Coronary artery (tissue), 2 donors: ENCODE measurements around the gene IGF2R.

ENCODE experiments used
- DNase-seq: peaks from one replicate; pipeline ENCODE4 v3.0.0-alpha.2; 2017; ENCODE audit warnings: low spot score
- H3K27ac ChIP-seq, 2 donors: fragments of 200-600 bp; sonication (generic); one replicate each; pipeline ENCODE4 v1.5.1; 2016 to 2019
- H3K4me3 ChIP-seq: fragments of 200-600 bp; sonication (generic); 2 replicates; pipeline ENCODE4 v1.5.1; 2016; ENCODE audit warnings: mild to moderate bottlenecking, moderate library complexity
- TF ChIP-seq, protein P1 (sequence below): fragments of 200-600 bp; sonication (generic); IDR thresholded peaks from one replicate; pipeline ENCODE4 v1.5.1; 2019; ENCODE audit warnings: antibody characterized with exemption

IGF2R gene

DNA sequence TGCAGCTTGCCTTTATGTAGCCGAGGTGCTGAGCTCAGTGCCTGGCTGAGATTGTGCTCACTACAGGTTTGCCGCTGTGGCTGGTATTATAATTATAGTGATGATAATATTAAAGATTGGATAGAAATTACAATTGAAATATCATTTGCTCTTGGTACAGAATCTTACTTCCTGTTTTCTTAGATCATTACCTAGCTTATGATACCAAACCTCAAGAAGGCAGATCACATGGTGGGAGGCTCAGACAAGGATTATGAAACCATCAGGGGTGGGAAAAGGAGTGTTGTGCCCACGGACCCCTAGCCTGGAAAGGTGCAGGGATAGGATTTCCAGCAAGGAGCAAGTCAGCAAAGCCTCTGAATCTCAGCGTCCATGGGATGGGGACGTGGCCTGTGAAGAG, 70.6 kb downstream of the IGF2R start:
- H3K27ac ChIP-seq: no peak overlapping the region
- H3K4me3 ChIP-seq: no peak overlapping the region
- no peak for DNase-seq
- TF ChIP-seq, protein P1, sequence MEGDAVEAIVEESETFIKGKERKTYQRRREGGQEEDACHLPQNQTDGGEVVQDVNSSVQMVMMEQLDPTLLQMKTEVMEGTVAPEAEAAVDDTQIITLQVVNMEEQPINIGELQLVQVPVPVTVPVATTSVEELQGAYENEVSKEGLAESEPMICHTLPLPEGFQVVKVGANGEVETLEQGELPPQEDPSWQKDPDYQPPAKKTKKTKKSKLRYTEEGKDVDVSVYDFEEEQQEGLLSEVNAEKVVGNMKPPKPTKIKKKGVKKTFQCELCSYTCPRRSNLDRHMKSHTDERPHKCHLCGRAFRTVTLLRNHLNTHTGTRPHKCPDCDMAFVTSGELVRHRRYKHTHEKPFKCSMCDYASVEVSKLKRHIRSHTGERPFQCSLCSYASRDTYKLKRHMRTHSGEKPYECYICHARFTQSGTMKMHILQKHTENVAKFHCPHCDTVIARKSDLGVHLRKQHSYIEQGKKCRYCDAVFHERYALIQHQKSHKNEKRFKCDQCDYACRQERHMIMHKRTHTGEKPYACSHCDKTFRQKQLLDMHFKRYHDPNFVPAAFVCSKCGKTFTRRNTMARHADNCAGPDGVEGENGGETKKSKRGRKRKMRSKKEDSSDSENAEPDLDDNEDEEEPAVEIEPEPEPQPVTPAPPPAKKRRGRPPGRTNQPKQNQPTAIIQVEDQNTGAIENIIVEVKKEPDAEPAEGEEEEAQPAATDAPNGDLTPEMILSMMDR: no peak

DNA sequence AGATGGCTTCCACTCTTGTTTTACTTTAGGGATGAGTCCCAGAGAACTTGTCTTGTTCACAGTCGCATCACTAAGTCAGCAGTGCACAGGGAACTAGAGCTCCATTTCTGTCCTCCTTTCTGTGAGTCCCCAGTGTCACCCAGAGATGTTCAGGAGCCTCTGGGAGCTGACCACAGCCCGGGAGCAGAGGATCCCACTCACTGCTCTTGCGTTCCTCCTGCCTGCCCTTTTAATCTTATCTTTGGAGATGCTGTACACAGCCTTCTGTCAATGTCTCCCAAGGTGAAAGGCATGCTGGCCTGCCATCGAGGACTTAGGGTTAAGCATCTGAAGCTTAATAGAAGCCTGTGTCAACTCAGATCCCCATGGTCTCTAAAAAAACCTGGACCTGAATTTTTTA, 71.2 kb downstream of the IGF2R start:
- no peak for DNase-seq
- TF ChIP-seq, protein P1: no peak
- H3K4me3 ChIP-seq: no peak overlapping the region
- no peak overlapping the region for H3K27ac ChIP-seq

DNA sequence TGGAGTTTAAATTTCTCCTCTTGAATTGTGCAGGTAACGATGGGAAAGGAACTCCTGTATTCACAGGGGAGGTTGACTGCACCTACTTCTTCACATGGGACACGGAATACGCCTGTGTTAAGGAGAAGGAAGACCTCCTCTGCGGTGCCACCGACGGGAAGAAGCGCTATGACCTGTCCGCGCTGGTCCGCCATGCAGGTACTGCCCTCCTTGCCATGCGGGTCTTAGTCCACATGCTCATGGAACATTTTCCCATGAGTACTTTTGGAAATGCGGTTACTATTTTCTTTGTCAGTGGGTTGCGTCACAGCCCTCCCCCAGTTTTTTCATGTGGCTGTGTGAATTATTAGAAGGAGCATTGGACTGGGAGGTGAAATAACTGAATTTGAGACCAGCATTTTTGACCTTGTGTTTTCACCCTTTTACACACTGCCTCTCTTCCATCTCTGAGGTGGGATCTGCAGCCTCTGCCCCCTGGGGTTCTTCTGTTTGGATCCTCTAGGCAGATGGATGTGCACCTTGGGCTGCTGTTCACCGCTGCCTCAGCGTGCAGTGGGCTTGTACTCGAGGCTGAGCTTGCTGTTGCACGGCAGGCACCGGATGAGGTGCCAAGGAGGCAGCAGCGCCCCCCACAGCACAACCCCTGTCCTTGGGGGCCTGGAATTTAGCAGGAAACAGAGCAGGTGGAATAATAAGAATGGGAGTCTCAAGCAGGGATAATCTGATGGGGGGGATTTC, 71.8 kb downstream of the IGF2R start:
- DNase-seq: no peak
- Histone ChIP-seq H3K27ac (peak overlapping the region in 1 of 2 donors; percentile 83), H3K4me3 (no peak overlapping the region)
- TF ChIP-seq, protein P1: no peak

DNA sequence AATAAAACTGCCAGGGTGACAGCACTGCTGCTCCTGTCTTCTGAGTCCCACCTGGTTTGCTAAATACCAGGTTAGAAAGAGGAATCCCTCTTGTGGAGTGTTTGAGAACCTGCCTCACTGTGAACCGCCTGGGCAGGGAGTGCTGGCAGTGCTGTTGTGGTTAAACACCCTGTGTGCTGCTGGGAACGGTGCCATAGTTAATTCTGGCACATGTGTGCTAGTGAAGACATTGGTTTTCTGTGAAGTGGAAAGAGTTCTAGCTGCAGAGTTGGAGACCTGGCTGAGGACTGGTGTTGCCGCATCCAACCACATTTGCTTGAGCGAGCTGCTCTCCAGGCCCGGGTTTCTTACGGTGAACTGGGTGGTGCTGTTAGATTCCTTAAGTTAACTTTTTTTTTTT, 72.7 kb downstream of the IGF2R start:
- no peak for DNase-seq
- peak overlapping the region; percentile 73 to 83 for H3K27ac ChIP-seq
- TF ChIP-seq, protein P1: no peak

DNA sequence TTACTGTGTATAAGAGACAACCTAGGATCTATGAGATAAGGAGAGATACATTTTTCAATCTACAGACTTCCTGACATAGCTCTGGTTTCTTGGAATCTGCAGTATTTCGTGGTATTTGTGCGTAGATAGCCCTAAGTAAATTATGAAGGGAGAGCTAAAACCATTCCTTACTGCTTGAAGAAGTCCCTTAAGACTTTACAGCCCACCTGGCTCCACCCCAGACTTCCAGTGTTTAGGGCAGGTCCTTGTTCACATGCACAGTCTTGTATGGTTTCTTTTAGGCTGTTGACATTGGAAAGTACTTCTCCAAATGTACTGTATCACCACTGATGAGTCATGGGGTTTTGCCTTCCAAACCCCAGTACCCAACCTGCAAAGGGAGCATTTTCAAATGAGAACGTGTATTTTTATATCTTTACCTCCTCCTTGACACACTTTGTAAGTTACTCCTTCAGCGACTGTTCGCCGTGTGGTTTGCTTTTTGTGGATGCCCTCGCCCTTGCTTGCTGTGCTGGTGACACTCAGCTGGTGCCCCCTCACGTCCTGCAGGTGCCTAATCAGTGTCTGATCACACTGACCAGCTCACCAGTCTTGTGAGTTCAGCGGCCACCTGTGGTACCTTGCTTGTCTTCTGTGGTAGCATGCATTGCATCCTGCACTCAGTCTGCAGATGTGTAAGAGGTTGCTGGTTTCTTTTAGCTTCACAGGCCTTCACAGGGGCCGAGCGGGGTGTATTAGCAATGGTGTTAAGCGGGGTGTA, 73.3 kb downstream of the IGF2R start:
- Histone ChIP-seq H3K27ac (peak overlapping the region; percentile 73 to 83), H3K4me3 (peak overlapping the region; percentile 42)
- TF ChIP-seq, protein P1: no peak
- DNase-seq: no peak

More for the DNA sequence above, 72.7 kb downstream of the IGF2R start:
- H3K4me3 ChIP-seq: no peak overlapping the region

DNA sequence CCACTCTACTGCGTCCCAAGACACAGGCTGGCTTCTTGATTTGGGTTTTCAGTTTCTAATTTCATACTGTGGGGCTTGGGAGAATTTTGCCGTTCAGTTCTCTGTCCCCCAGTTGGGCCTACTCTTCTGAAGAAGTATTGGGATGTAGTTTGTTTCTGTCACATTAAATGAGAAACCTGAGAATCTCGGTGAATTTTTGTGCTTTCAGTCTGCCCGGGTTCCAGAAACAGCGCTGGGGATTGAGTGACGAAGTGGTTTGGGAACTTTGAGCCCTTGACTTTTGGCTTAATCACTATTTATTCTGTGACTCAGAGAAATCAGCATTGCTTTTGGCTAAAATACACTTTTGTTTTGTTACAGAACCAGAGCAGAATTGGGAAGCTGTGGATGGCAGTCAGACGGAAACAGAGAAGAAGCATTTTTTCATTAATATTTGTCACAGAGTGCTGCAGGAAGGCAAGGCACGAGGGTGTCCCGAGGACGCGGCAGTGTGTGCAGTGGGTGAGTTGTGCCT, 74.0 kb downstream of the IGF2R start:
- no peak for DNase-seq
- TF ChIP-seq, protein P1: no peak
- peak overlapping the region; percentile 42 for H3K4me3 ChIP-seq
- H3K27ac ChIP-seq: peak overlapping the region; percentile 73 to 83
